A549 (cell line): ENCODE data around the gene RAB3B. TPM values are rescaled to one million over a fixed set of nuclear protein-coding genes. Genes with fewer than 3 reads are reported as not detected.
A peak's percentile ranks its signal among the peaks of the same experiment; 100 is the strongest.

Source experiments
- ATAC-seq, 2 experiments: fragments of 200-7000 bp in 1 of 2; fragments of >200 bp in 1 of 2; cut with Nextera tagmentation in 1 of 2; cut with Tn5 transposase in 1 of 2; 3 replicates each; pipeline versions ENCODE4 v1.8.0 to v1.9.1; 2018 to 2020; ENCODE audit warnings: mild to moderate bottlenecking in 1 of 2, moderate library complexity in 1 of 2
- CTCF ChIA-PET: fragments of 300-600 bp; sonication (Branson Sonifier 250); formaldehyde crosslinking; extraction: SDS; loops from one replicate; lab custom pipeline; 2021; ENCODE audit warnings: antibody characterized with exemption, inconsistent platforms; lab: Yijun Ruan, JAX
- POLR2A ChIA-PET: fragments of 350-600 bp; formaldehyde crosslinking; extraction: SDS; loops from one replicate; lab custom pipeline; 2021; ENCODE audit warnings: antibody characterized with exemption, inconsistent platforms; lab: Yijun Ruan, JAX
- DNase-seq, 2 experiments: peaks; one replicate each; pipeline versions ENCODE4 v3.0.0 to v3.0.0-alpha.2; 2011 to 2016; ENCODE audit warnings: low read depth in 1 of 2, low spot score in 1 of 2
- FAIRE-seq: peaks from 2 replicates; lab custom pipeline; 2011; peaks lifted over from hg19 to GRCh38; lab: Jason Lieb, UNC
- H3K27ac ChIP-seq, 2 experiments: fragments of >200 bp; sonication (Bioruptor Twin); formaldehyde crosslinking; 3 replicates each; pipeline ENCODE4 v1.5.1; 2016 to 2017
- H3K4me1 ChIP-seq: fragments of >200 bp; sonication (Bioruptor Twin); formaldehyde crosslinking; 3 replicates; pipeline ENCODE4 v1.6.1; 2016
- H3K4me2 ChIP-seq: fragments of >200 bp; sonication (Bioruptor Twin); formaldehyde crosslinking; 3 replicates; pipeline ENCODE4 v1.6.1; 2016
- H3K4me3 ChIP-seq: fragments of >200 bp; sonication (Bioruptor Twin); formaldehyde crosslinking; 3 replicates; pipeline ENCODE4 v1.5.1; 2016
- H3K9me3 ChIP-seq: fragments of >200 bp; sonication (Bioruptor Twin); formaldehyde crosslinking; 3 replicates; pipeline ENCODE4 v1.6.1; 2016
- BHLHE40 ChIP-seq: IDR thresholded peaks from 2 replicates; pipeline ENCODE4 v1.6.1; 2012; ENCODE audit warnings: low read depth, low read length, inconsistent platforms
- CEBPB ChIP-seq, 2 experiments: fragments of >200 bp in 1 of 2; sonication (Bioruptor Twin) in 1 of 2; formaldehyde crosslinking in 1 of 2; IDR thresholded peaks; 2 replicates each; pipeline ENCODE4 v1.6.1; 2012 to 2016
- CHD2 ChIP-seq: fragments of 150-350 bp; IDR thresholded peaks from 2 replicates; pipeline ENCODE4 v1.6.1; 2014; ENCODE audit warnings: low read length; ENCODE audit not compliant: partially characterized antibody
- CHD4 ChIP-seq: fragments of 200-600 bp; sonication (generic); IDR thresholded peaks from 2 replicates; pipeline ENCODE4 v1.6.1; 2016; ENCODE audit warnings: antibody characterized with exemption, mild to moderate bottlenecking, borderline replicate concordance
- EHF ChIP-seq: fragments of 250-450 bp; sonication (Bioruptor Pico); IDR thresholded peaks from 2 replicates; pipeline ENCODE4 v1.5.0; 2020; ENCODE audit warnings: mild to moderate bottlenecking
- EP300 ChIP-seq, 2 experiments: fragments of >200 bp; sonication (Bioruptor Twin); formaldehyde crosslinking; IDR thresholded peaks; 2 replicates in 1 of 2; 3 replicates in 1 of 2; pipeline ENCODE4 v1.6.1; 2016 to 2017
- FOXS1 ChIP-seq: fragments of 250-450 bp; sonication (Bioruptor Pico); IDR thresholded peaks from 2 replicates; pipeline ENCODE4 v1.5.0; 2020; ENCODE audit warnings: mild to moderate bottlenecking, moderate library complexity
- HDAC2 ChIP-seq: fragments of 200-600 bp; sonication (generic); IDR thresholded peaks from 2 replicates; pipeline ENCODE4 v1.6.1; 2016
- HOXA7 ChIP-seq: fragments of 250-450 bp; sonication (Bioruptor Pico); IDR thresholded peaks from 2 replicates; pipeline ENCODE4 v1.5.0; 2020; ENCODE audit warnings: mild to moderate bottlenecking, moderate library complexity
- HOXB13 ChIP-seq: fragments of 250-450 bp; sonication (Bioruptor Pico); IDR thresholded peaks from 2 replicates; pipeline ENCODE4 v1.5.0; 2020; ENCODE audit warnings: low read depth, mild to moderate bottlenecking, moderate library complexity
- HOXB5 ChIP-seq: fragments of 250-450 bp; sonication (Bioruptor Pico); IDR thresholded peaks from 2 replicates; pipeline ENCODE4 v1.5.0; 2020; ENCODE audit warnings: mild to moderate bottlenecking, moderate library complexity
- JUNB ChIP-seq: fragments of >200 bp; sonication (Bioruptor Twin); formaldehyde crosslinking; IDR thresholded peaks from 2 replicates; pipeline ENCODE4 v1.6.1; 2016
- MAFK ChIP-seq: fragments of 450-650 bp; IDR thresholded peaks from 2 replicates; pipeline ENCODE4 v1.6.1; 2014; ENCODE audit not compliant: partially characterized antibody
- NPAS2 ChIP-seq: fragments of 250-450 bp; sonication (Bioruptor Pico); IDR thresholded peaks from 2 replicates; pipeline ENCODE4 v1.8.0; 2022; ENCODE audit warnings: mild to moderate bottlenecking, moderate library complexity, borderline replicate concordance
- NR3C1 ChIP-seq: fragments of >200 bp; sonication (Bioruptor Twin); formaldehyde crosslinking; IDR thresholded peaks from 3 replicates; pipeline ENCODE4 v1.6.1; 2017
- TFCP2L1 ChIP-seq: fragments of 250-450 bp; sonication (Bioruptor Pico); IDR thresholded peaks from 2 replicates; pipeline ENCODE4 v1.5.0; 2021; ENCODE audit warnings: mild to moderate bottlenecking
- ZC3H11A ChIP-seq: fragments of 450-650 bp; IDR thresholded peaks from 2 replicates; pipeline ENCODE4 v1.6.1; 2014; ENCODE audit warnings: antibody characterized with exemption, mild to moderate bottlenecking
- ZSCAN20 ChIP-seq: fragments of 250-450 bp; sonication (Bioruptor Pico); IDR thresholded peaks from 2 replicates; pipeline ENCODE4 v1.8.0; 2022; ENCODE audit warnings: mild to moderate bottlenecking, moderate library complexity
- WGBS: methylation state at CpG from one replicate; pipeline ENCODE4 v1.1.6; 2017; ENCODE audit errors: missing lambda C conversion rate; 5-methylcytosine and 5-hydroxymethylcytosine counted together
- polyA plus RNA-seq, 4 experiments: library from polyadenylated mRNA; depleted of rRNA in 3 of 4; stranded (reverse); fragments of >200 nt; fragmentation: RNase III in 1 of 4; extraction: RNeasy Plus Mini Kit Qiagen cat#74134 plus additional on column Dnase treatment in 1 of 4; gene quantifications; 2 replicates in 3 of 4; 3 replicates in 1 of 4; pipeline ENCODE4 v1.2.3, GENCODE V29; 2011 to 2017
- TF ChIP-seq, protein P1 (sequence below): IDR thresholded peaks from 2 replicates; pipeline ENCODE4 v1.6.1; 2012; ENCODE audit warnings: low read depth, borderline replicate concordance
- TF ChIP-seq, protein P2 (sequence below): fragments of >200 bp; sonication (Bioruptor Twin); formaldehyde crosslinking; IDR thresholded peaks from 3 replicates; pipeline ENCODE4 v1.6.1; 2016
- TF ChIP-seq, protein P3 (sequence below): fragments of 450-650 bp; IDR thresholded peaks from 2 replicates; pipeline ENCODE4 v1.6.1; 2014; ENCODE audit warnings: antibody characterized with exemption
- TF ChIP-seq, protein P4 (sequence below): fragments of >200 bp; sonication (Bioruptor Twin); formaldehyde crosslinking; IDR thresholded peaks from 3 replicates; pipeline ENCODE4 v1.5.1; 2016
- TF ChIP-seq, protein P5 (sequence below): fragments of 150-350 bp; IDR thresholded peaks from 2 replicates; pipeline ENCODE4 v1.6.1; 2014; ENCODE audit warnings: low read depth, mild to moderate bottlenecking, low read length

RAB3B gene
- polyA plus RNA-seq, 2 of the 4 experiments (the other 2 are of a cell fraction): 6.9 to 15.1 TPM

DNA sequence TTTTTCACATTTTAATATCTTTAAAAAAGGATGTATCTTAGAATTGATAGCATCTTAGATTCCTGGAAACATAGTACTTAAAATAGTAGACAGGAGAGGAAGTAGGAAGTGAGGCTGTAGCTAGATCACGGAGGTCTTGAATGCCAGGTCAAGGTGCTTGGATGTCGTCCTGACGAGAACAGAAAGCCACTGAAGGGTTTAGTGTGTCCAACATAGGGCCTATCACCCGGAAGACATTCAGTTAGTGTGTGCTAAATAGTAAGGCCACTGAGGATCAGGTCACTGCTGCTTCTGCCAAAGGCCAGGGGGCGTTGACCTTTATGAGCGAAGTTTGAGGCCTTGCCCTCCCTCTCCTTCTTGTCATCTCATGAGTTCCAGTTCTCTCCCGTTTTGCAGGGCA is 35.7 kb downstream of the RAB3B start:
- no peak overlapping the region for H3K27ac ChIP-seq
- no peaks in the 10 kb centered on the region for H3K9me3 ChIP-seq
- POLR2A ChIA-PET: interaction anchor here (0.5 kb wide), 1 partner anchor 58 kb away, joined by 5 read pairs; no protein-coding TSS in a partner anchor
- H3K4me3 ChIP-seq: no peak overlapping the region
- DNase-seq (no peak), ATAC-seq (no peak), FAIRE-seq (no peak)
- H3K4me1 ChIP-seq: peaks cover 6% of the 10 kb centered on the region; the same call in 2 of the 3 replicates
- CTCF ChIA-PET: interaction anchor here (1.0 kb wide), 1 partner anchor 8 kb away, joined by 3 read pairs; no protein-coding TSS in a partner anchor
- WGBS: 86% methylated on average over 7 of the region's 7 CpGs
- H3K4me2 ChIP-seq: no peak overlapping the region
- TF ChIP-seq EP300 (IDR thresholded peaks at IDR 0.05) (no peak), CHD4 (no peak), CEBPB (IDR thresholded peaks at IDR 0.05) (no peak), ZSCAN20 (CRISPR knock-in tag) (no peak)

DNA sequence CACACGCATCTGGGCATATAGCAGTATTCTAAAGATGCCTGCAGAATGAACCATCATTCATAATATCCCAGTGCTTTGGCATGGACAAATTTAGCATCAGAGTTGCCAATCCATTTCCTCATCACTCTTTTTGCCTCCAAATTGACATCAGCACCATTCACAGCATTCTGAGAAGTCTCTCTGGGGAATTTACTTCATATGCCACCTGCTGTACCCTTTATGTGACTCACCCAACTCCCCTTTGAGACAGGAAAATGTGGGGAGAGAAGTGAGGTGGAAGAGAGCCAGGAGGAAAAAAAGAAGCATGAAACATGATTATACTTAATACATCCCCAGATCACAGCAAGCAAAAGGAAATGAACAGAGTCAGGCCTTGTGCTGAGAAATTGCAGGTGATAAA is 37.4 kb downstream of the RAB3B start:
- ATAC-seq (no peak), DNase-seq (no peak), FAIRE-seq (no peak)
- Histone ChIP-seq H3K27ac (peak overlapping the region in 1 of 2 experiments; percentile 35; a peak in 1 of 6 replicates), H3K9me3 (no peaks in the 10 kb centered on the region), H3K4me2 (no peak overlapping the region), H3K4me3 (no peak overlapping the region), H3K4me1 (peaks cover 6% of the 10 kb centered on the region; the same call in 2 of the 3 replicates)
- 95% methylated on average over 1 of the region's 1 CpG for WGBS
- TF ChIP-seq EP300 (IDR thresholded peaks at IDR 0.05) (no peak), FOXS1 (CRISPR knock-in tag) (no peak), JUNB (no peak), ZSCAN20 (CRISPR knock-in tag) (no peak), NPAS2 (no peak), MAFK (no peak), EHF (CRISPR knock-in tag) (no peak)
- TF ChIP-seq, protein P1, sequence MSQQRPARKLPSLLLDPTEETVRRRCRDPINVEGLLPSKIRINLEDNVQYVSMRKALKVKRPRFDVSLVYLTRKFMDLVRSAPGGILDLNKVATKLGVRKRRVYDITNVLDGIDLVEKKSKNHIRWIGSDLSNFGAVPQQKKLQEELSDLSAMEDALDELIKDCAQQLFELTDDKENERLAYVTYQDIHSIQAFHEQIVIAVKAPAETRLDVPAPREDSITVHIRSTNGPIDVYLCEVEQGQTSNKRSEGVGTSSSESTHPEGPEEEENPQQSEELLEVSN: no peak
- TF ChIP-seq, protein P2, sequence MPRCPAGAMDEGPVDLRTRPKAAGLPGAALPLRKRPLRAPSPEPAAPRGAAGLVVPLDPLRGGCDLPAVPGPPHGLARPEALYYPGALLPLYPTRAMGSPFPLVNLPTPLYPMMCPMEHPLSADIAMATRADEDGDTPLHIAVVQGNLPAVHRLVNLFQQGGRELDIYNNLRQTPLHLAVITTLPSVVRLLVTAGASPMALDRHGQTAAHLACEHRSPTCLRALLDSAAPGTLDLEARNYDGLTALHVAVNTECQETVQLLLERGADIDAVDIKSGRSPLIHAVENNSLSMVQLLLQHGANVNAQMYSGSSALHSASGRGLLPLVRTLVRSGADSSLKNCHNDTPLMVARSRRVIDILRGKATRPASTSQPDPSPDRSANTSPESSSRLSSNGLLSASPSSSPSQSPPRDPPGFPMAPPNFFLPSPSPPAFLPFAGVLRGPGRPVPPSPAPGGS: no peak
- TF ChIP-seq, protein P3, sequence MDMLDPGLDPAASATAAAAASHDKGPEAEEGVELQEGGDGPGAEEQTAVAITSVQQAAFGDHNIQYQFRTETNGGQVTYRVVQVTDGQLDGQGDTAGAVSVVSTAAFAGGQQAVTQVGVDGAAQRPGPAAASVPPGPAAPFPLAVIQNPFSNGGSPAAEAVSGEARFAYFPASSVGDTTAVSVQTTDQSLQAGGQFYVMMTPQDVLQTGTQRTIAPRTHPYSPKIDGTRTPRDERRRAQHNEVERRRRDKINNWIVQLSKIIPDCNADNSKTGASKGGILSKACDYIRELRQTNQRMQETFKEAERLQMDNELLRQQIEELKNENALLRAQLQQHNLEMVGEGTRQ: no peak
- TF ChIP-seq, protein P4, sequence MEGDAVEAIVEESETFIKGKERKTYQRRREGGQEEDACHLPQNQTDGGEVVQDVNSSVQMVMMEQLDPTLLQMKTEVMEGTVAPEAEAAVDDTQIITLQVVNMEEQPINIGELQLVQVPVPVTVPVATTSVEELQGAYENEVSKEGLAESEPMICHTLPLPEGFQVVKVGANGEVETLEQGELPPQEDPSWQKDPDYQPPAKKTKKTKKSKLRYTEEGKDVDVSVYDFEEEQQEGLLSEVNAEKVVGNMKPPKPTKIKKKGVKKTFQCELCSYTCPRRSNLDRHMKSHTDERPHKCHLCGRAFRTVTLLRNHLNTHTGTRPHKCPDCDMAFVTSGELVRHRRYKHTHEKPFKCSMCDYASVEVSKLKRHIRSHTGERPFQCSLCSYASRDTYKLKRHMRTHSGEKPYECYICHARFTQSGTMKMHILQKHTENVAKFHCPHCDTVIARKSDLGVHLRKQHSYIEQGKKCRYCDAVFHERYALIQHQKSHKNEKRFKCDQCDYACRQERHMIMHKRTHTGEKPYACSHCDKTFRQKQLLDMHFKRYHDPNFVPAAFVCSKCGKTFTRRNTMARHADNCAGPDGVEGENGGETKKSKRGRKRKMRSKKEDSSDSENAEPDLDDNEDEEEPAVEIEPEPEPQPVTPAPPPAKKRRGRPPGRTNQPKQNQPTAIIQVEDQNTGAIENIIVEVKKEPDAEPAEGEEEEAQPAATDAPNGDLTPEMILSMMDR: no peak
- TF ChIP-seq, protein P5, sequence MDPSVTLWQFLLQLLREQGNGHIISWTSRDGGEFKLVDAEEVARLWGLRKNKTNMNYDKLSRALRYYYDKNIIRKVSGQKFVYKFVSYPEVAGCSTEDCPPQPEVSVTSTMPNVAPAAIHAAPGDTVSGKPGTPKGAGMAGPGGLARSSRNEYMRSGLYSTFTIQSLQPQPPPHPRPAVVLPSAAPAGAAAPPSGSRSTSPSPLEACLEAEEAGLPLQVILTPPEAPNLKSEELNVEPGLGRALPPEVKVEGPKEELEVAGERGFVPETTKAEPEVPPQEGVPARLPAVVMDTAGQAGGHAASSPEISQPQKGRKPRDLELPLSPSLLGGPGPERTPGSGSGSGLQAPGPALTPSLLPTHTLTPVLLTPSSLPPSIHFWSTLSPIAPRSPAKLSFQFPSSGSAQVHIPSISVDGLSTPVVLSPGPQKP: no peak
- ChIA-PET POLR2A (no interaction called here), CTCF (no interaction called here)

DNA sequence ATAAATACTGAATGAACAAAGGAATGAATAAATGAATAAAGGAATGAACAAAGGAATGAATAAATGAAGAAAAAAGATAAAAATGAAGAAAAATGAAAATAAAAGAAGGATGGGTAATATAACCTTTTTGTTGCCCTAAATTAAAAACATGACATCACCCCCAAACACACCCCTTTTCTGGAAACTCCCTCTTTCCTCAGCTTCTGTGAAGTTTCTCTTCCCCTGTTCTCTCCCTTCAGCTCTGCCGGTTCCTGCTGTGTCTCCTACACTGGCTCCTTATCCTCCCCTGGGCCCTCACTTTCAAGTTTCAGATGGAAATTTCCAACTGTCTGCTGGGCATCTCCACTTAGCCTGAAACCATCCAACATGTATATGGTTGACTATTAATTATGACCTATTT is 37.9 kb downstream of the RAB3B start:
- DNase-seq (no peak), ATAC-seq (no peak), FAIRE-seq (no peak)
- TF ChIP-seq HOXB5 (CRISPR knock-in tag) (no peak), HDAC2 (no peak), TFCP2L1 (CRISPR knock-in tag) (no peak), ZC3H11A (no peak), BHLHE40 (no peak), HOXB13 (no peak), NR3C1 (no peak), HOXA7 (CRISPR knock-in tag) (no peak), FOXS1 (CRISPR knock-in tag) (no peak), CHD2 (no peak)
- TF ChIP-seq, protein P3: no peak
- Histone ChIP-seq H3K27ac (no peak overlapping the region), H3K4me2 (no peak overlapping the region), H3K4me3 (no peak overlapping the region), H3K4me1 (peaks cover 6% of the 10 kb centered on the region; the same call in 2 of the 3 replicates), H3K9me3 (no peaks in the 10 kb centered on the region)
- 95% methylated on average over 1 of the region's 1 CpG for WGBS
- POLR2A ChIA-PET: no interaction called here
- CTCF ChIA-PET: no interaction called here
